MM.1S (cell line): Measurements from ENCODE around the gene PER1.

Source experiments
- DNase-seq: peaks from one replicate; pipeline ENCODE4 v3.0.0-alpha.2; 2015
- H2AFZ ChIP-seq: fragments of 300-600 bp; sonication (generic); 2 replicates; pipeline ENCODE4 v1.6.0; 2016; ENCODE audit warnings: antibody characterized with exemption, low read length
- H3F3A ChIP-seq: fragments of 300-600 bp; sonication (generic); 2 replicates; pipeline ENCODE4 v1.6.1; 2016; ENCODE audit warnings: mild to moderate bottlenecking, antibody characterized with exemption, low read length, moderate library complexity, mixed read lengths; ENCODE audit not compliant: insufficient read depth
- H3K27ac ChIP-seq: fragments of 300-600 bp; sonication (generic); 2 replicates; pipeline ENCODE4 v1.5.1; 2016; ENCODE audit warnings: mild to moderate bottlenecking, low read length
- H3K27me3 ChIP-seq: fragments of 300-600 bp; sonication (generic); replicated peaks from 2 replicates; pipeline ENCODE4 v1.6.0; 2016; ENCODE audit warnings: low read length; ENCODE audit not compliant: insufficient read depth
- H3K36me3 ChIP-seq: fragments of 300-600 bp; sonication (generic); replicated peaks from 2 replicates; pipeline ENCODE4 v1.6.1; 2016; ENCODE audit warnings: mild to moderate bottlenecking, low read length, mixed read lengths; ENCODE audit not compliant: insufficient read depth
- H3K4me1 ChIP-seq: fragments of 300-600 bp; sonication (generic); 2 replicates; pipeline ENCODE4 v1.6.1; 2016; ENCODE audit warnings: low read length, mixed read lengths
- H3K4me2 ChIP-seq: fragments of 300-600 bp; sonication (generic); 2 replicates; pipeline ENCODE4 v1.6.0; 2016; ENCODE audit warnings: low read depth, low read length
- H3K4me3 ChIP-seq: fragments of 300-600 bp; sonication (generic); 2 replicates; pipeline ENCODE4 v1.5.1; 2016; ENCODE audit warnings: low read length, mixed read lengths
- H3K79me2 ChIP-seq: fragments of 300-600 bp; sonication (generic); 2 replicates; pipeline ENCODE4 v1.6.1; 2016; ENCODE audit warnings: mixed run types, low read length, mixed read lengths
- H3K9ac ChIP-seq: fragments of 300-600 bp; sonication (generic); 2 replicates; pipeline ENCODE4 v1.6.1; 2016; ENCODE audit warnings: low read length, mixed read lengths
- H3K9me2 ChIP-seq: fragments of 300-600 bp; sonication (generic); replicated peaks from 2 replicates; pipeline ENCODE4 v1.6.1; 2016; ENCODE audit warnings: mild to moderate bottlenecking, low read length, mixed read lengths; ENCODE audit not compliant: insufficient read depth
- H3K9me3 ChIP-seq: fragments of 300-600 bp; sonication (generic); replicated peaks from 2 replicates; pipeline ENCODE4 v1.6.1; 2016; ENCODE audit warnings: mild to moderate bottlenecking, low read length, mixed read lengths; ENCODE audit not compliant: insufficient read depth
- H4K20me1 ChIP-seq: fragments of 300-600 bp; sonication (generic); 2 replicates; pipeline ENCODE4 v1.6.1; 2016; ENCODE audit warnings: mild to moderate bottlenecking, low read length, moderate library complexity, mixed read lengths; ENCODE audit not compliant: insufficient read depth
- EZH2 ChIP-seq: fragments of 300-600 bp; sonication (generic); optimal IDR thresholded peaks from 2 replicates; pipeline ENCODE3; 2017; ENCODE audit warnings: low read depth, mild to moderate bottlenecking, antibody characterized with exemption, low read length, mixed read lengths
- EZH2phosphoT487 ChIP-seq: fragments of 300-600 bp; sonication (generic); IDR thresholded peaks from 2 replicates; pipeline ENCODE4 v1.6.1; 2018; ENCODE audit warnings: antibody characterized with exemption, low read length
- TF ChIP-seq, protein P1 (sequence below): fragments of 300-600 bp; sonication (generic); IDR thresholded peaks from 2 replicates; pipeline ENCODE4 v1.5.1; 2016; ENCODE audit warnings: antibody characterized with exemption, low read length, mixed read lengths

The PER1 gene

DNA sequence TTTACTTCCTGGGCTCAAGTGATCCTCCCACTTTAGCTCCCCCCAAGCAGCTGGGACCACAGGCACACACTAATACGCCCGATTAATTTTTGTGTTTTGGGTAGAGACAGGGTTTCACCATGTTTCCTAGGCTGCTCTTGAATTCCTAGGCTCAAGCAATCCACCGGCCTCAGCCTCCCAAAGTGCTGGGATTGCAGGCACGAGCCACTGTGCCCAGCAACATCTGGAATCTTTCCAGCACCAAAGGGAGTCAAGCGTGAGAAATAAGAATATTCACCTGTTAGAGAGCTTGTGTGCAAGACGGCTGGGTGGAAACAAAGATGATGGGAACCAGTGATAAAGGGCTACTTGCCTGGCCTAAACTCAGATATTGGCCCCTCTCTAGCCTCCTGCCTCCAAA lies 50.5 kb downstream of the PER1 start:
- H3K9me2 ChIP-seq = no peaks in the 10 kb centered on the region
- H3K4me3 ChIP-seq = no peak overlapping the region
- H3K27me3 ChIP-seq = peaks cover 49% of the 10 kb centered on the region
- H3F3A ChIP-seq = no peaks in the 10 kb centered on the region; the same call in 1 of the 2 replicates
- TF ChIP-seq, protein P1, sequence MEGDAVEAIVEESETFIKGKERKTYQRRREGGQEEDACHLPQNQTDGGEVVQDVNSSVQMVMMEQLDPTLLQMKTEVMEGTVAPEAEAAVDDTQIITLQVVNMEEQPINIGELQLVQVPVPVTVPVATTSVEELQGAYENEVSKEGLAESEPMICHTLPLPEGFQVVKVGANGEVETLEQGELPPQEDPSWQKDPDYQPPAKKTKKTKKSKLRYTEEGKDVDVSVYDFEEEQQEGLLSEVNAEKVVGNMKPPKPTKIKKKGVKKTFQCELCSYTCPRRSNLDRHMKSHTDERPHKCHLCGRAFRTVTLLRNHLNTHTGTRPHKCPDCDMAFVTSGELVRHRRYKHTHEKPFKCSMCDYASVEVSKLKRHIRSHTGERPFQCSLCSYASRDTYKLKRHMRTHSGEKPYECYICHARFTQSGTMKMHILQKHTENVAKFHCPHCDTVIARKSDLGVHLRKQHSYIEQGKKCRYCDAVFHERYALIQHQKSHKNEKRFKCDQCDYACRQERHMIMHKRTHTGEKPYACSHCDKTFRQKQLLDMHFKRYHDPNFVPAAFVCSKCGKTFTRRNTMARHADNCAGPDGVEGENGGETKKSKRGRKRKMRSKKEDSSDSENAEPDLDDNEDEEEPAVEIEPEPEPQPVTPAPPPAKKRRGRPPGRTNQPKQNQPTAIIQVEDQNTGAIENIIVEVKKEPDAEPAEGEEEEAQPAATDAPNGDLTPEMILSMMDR = no peak
- TF ChIP-seq EZH2phosphoT487 = no peak
- no peak for TF ChIP-seq EZH2
- no peak overlapping the region for H3K27ac ChIP-seq
- H3K79me2 ChIP-seq = no peaks in the 10 kb centered on the region
- no peaks in the 10 kb centered on the region for H4K20me1 ChIP-seq
- H3K4me2 ChIP-seq = no peak overlapping the region
- H3K9me3 ChIP-seq = no peaks in the 10 kb centered on the region
- H3K36me3 ChIP-seq = no peaks in the 10 kb centered on the region
- H3K9ac ChIP-seq = no peak overlapping the region
- no peaks in the 10 kb centered on the region for H3K4me1 ChIP-seq
- no peak for DNase-seq
- no peak overlapping the region for H2AFZ ChIP-seq

DNA sequence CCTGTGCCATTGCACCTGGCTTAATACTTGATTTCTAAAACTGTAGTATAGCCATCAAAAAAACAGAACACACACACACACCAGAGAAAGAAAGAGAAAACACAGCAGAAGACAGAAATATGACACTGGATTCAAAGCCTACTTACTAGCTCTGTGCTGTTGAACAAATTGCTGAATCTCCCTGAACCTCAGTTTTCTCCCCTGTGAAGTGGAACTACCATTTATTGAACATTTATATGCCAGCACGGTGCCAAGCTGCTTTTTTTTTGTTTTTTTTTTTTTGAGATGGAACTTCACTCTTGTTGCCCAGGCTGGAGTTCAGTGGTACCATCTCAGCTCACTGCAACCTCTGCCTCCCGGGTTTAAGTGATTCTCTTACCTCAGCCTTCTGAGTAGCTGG lies 51.4 kb downstream of the PER1 start:
- Histone ChIP-seq H3K9ac (no peak overlapping the region), H3K9me3 (no peaks in the 10 kb centered on the region), H3K4me3 (no peak overlapping the region), H3K4me2 (no peak overlapping the region), H3K4me1 (no peaks in the 10 kb centered on the region), H2AFZ (no peak overlapping the region), H3F3A (no peaks in the 10 kb centered on the region; the same call in 1 of the 2 replicates), H3K27me3 (peaks cover 52% of the 10 kb centered on the region), H4K20me1 (no peaks in the 10 kb centered on the region), H3K79me2 (no peaks in the 10 kb centered on the region), H3K27ac (no peak overlapping the region), H3K9me2 (no peaks in the 10 kb centered on the region), H3K36me3 (no peaks in the 10 kb centered on the region)
- TF ChIP-seq, protein P1 = no peak
- TF ChIP-seq EZH2phosphoT487 (no peak), EZH2 (no peak)
- no peak for DNase-seq

DNA sequence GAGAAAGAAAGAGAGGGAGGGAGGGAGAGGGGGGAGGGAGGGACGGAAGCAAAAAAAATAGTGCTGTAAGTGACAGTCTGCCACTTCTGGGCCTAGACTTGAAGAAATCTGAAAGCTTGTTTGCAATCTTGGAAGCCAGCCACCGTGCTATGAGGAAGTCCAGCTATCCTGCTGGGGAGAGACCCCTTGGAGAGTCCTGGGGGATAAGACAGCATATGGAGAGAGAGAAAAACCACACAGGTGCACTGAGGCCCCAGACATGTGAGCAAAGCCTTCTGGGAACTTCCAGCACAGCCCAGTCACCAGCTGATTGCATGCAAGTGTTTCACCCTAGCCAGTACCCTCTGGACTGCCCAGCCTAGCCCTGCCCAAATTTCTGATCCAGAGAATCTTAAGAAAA lies 52.1 kb downstream of the PER1 start:
- Histone ChIP-seq H3K36me3 (no peaks in the 10 kb centered on the region), H4K20me1 (no peaks in the 10 kb centered on the region), H3F3A (no peaks in the 10 kb centered on the region), H3K9me3 (no peaks in the 10 kb centered on the region), H3K4me1 (no peaks in the 10 kb centered on the region), H3K4me3 (no peak overlapping the region), H3K9me2 (no peaks in the 10 kb centered on the region), H3K27ac (no peak overlapping the region), H2AFZ (no peak overlapping the region), H3K4me2 (no peak overlapping the region), H3K27me3 (peaks cover 52% of the 10 kb centered on the region), H3K9ac (no peak overlapping the region), H3K79me2 (no peaks in the 10 kb centered on the region)
- DNase-seq = no peak
- TF ChIP-seq, protein P1 = no peak
- TF ChIP-seq EZH2phosphoT487 (no peak), EZH2 (no peak)
